Upper lobe of left lung (tissue), 6 donors: ENCODE measurements around the gene ADCY2. TPM values are rescaled to one million over a fixed set of nuclear protein-coding genes. Genes with fewer than 3 reads are reported as not detected.

Experiments used
- ATAC-seq, 2 donors: fragments of 200-7000 bp; cut with Tn5 transposase; one replicate each; pipeline ENCODE4 v1.9.1; 2022; ENCODE audit warnings: mild to moderate bottlenecking in 2 of 2, moderate library complexity in 2 of 2; ENCODE audit not compliant: low FRiP score in 2 of 2
- DNase-seq, 2 donors: peaks; one replicate each; pipeline ENCODE4 v3.0.0-alpha.2; 2019 to 2020
- H3K27ac ChIP-seq, 4 donors: fragments of 200-600 bp; sonication (generic); one replicate each; pipeline ENCODE4 v1.5.1; 2016 to 2019
- H3K27me3 ChIP-seq, 4 donors: fragments of 200-600 bp; sonication (generic); one replicate each; pipeline ENCODE4 v1.5.1; 2017 to 2019
- H3K36me3 ChIP-seq, 4 donors: fragments of 200-600 bp; sonication (generic); one replicate each; pipeline ENCODE4 v1.5.1; 2016 to 2019
- H3K4me1 ChIP-seq, 4 donors: fragments of 200-600 bp; sonication (generic); one replicate each; pipeline ENCODE4 v1.5.1; 2018 to 2019
- H3K4me3 ChIP-seq, 4 donors: fragments of 200-600 bp; sonication (generic); one replicate each; pipeline ENCODE4 v1.5.1; 2017 to 2019; ENCODE audit warnings: mild to moderate bottlenecking in 2 of 4, moderate library complexity in 1 of 4
- H3K9me3 ChIP-seq, 4 donors: fragments of 200-600 bp; sonication (generic); one replicate each; pipeline ENCODE4 v1.5.1; 2018 to 2019
- EP300 ChIP-seq, 4 donors: sonication (generic); formaldehyde crosslinking; IDR thresholded peaks; one replicate each; pipeline ENCODE4 v1.5.1; 2017; ENCODE audit warnings: antibody characterized with exemption in 4 of 4, control low read depth in 2 of 4
- POLR2A ChIP-seq, 4 donors: fragments of 450-650 bp; IDR thresholded peaks; one replicate each; pipeline ENCODE4 v1.5.1; 2016 to 2017; ENCODE audit warnings: antibody characterized with exemption in 4 of 4, mild to moderate bottlenecking in 2 of 4
- POLR2AphosphoS5 ChIP-seq, 2 donors: sonication (generic); formaldehyde crosslinking; IDR thresholded peaks; one replicate each; pipeline ENCODE4 v1.5.1; 2017; ENCODE audit warnings: antibody characterized with exemption in 2 of 2
- WGBS, 2 donors: methylation state at CpG; one replicate each; pipeline ENCODE4 v1.1.5; 2017 to 2018; 5-methylcytosine and 5-hydroxymethylcytosine counted together
- total RNA-seq, 6 donors: library from RNA; depleted of rRNA in 4 of 6; stranded (reverse); fragments of >200 nt in 4 of 6; gene quantifications; one replicate each; pipeline versions ENCODE4 v1.1.0 to v1.2.1, GENCODE V29; 2016 to 2021
- TF ChIP-seq, protein P1 (sequence below), 6 experiments: fragments of 450-650 bp in 4 of 6; fragments of 200-600 bp in 2 of 6; sonication (generic) in 2 of 6; IDR thresholded peaks; one replicate each; pipeline ENCODE4 v1.5.1; 2016 to 2019; ENCODE audit warnings: antibody characterized with exemption in 6 of 6
- donor health status: DM: no; HTN: no; CAD: no; lungs with moderate emphysema.
- donor health status: DM: no; HTN: yes; CAD: no; lungs with severe emphysema.

The ADCY2 gene
- total RNA-seq, 6 donors from 2014 or later, result 0.20 to 2.4 (median 0.46) TPM; not detected in 1

DNA sequence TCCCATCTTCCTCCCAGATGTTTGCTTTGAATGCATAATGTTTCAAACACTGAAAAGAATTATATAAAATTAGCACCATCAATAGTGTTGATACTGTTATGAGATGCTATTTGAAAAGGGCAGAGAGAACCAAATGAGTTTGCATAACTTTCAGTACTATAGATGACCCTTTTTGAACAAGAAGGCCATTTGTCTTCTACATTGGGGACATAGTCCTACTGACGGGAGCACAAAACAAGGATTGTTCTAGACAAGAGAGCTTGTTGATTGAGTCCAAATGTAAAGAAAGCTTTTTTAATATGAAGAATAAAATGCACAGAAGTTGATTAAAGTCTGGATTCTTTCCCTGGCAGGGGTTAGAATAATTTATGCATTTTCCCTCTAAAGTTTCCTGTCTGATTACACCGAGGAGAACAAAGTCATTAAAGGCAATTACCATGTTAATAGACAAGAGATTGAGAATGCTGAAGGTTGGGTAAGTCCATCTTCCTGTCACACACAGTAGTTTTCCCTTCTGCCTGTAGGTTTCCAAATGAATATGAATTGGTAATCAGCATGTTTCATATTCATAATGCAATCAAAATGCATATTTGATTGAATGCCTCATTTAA, 32.8 kb upstream of the ADCY2 start:
- ATAC-seq (no peak), DNase-seq (no peak)
- no peaks in the 10 kb centered on the region for H3K9me3 ChIP-seq
- H3K36me3 ChIP-seq, result no peaks in the 10 kb centered on the region
- TF ChIP-seq, protein P1, sequence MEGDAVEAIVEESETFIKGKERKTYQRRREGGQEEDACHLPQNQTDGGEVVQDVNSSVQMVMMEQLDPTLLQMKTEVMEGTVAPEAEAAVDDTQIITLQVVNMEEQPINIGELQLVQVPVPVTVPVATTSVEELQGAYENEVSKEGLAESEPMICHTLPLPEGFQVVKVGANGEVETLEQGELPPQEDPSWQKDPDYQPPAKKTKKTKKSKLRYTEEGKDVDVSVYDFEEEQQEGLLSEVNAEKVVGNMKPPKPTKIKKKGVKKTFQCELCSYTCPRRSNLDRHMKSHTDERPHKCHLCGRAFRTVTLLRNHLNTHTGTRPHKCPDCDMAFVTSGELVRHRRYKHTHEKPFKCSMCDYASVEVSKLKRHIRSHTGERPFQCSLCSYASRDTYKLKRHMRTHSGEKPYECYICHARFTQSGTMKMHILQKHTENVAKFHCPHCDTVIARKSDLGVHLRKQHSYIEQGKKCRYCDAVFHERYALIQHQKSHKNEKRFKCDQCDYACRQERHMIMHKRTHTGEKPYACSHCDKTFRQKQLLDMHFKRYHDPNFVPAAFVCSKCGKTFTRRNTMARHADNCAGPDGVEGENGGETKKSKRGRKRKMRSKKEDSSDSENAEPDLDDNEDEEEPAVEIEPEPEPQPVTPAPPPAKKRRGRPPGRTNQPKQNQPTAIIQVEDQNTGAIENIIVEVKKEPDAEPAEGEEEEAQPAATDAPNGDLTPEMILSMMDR (IDR thresholded peaks at IDR 0.05), result no peak
- no peak for TF ChIP-seq POLR2A (IDR thresholded peaks at IDR 0.05)
- TF ChIP-seq POLR2AphosphoS5 (IDR thresholded peaks at IDR 0.05), result no peak
- H3K27me3 ChIP-seq, result no peaks in the 10 kb centered on the region
- no peaks in the 10 kb centered on the region for H3K4me1 ChIP-seq
- 58 to 59% methylated on average over 2 of the region's 2 CpGs for WGBS, 2 donors
- H3K27ac ChIP-seq, result no peak overlapping the region
- no peak overlapping the region for H3K4me3 ChIP-seq

DNA sequence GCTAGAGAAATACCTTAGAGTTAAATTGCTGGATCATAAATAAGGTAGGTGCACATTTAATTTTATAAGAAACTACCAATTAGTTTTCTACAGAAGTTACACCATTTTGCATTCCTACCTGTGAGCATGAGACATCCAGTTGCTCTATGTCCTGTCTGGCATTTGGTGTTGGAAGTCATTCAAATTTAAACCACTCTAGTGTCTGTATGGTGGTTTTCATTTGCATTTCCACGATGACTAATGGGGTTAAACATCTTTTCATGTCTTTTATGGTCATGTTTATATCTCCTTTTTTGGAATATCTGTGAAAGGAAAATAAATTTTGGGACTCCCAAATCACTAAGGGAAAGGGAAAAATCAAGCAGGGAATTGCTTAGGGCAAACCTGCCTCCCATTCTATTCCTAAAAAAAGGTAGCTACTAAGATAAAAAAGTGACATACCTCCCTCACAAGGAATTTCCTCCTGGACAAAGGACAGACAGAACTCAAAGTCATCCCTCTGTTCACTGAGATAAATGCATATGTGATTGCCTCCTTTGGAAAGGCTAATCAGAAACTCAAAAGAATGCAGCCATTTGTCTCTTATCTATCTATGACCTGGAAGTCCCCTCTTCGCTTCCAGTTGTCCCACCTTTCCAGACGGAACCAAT, 31.6 kb upstream of the ADCY2 start:
- no peaks in the 10 kb centered on the region for H3K36me3 ChIP-seq
- WGBS, 2 donors, result 59 to 67% methylated on average over 3 of the region's 3 CpGs
- no peak for ATAC-seq
- H3K4me3 ChIP-seq, result no peak overlapping the region
- TF ChIP-seq, protein P1 (IDR thresholded peaks at IDR 0.05), result no peak
- no peak for TF ChIP-seq POLR2A (IDR thresholded peaks at IDR 0.05)
- TF ChIP-seq POLR2AphosphoS5 (IDR thresholded peaks at IDR 0.05), result no peak
- TF ChIP-seq EP300 (IDR thresholded peaks at IDR 0.05), result no peak
- H3K9me3 ChIP-seq, result no peaks in the 10 kb centered on the region
- H3K27ac ChIP-seq, result no peak overlapping the region
- no peaks in the 10 kb centered on the region for H3K4me1 ChIP-seq
- no peak for DNase-seq
- H3K27me3 ChIP-seq, result no peaks in the 10 kb centered on the region

GRCh38 chr5:7367780-7368179, 28.2 kb upstream of the ADCY2 start:
- Histone ChIP-seq H3K4me3 (no peak overlapping the region), H3K4me1 (no peaks in the 10 kb centered on the region), H3K9me3 (no peaks in the 10 kb centered on the region), H3K27me3 (no peaks in the 10 kb centered on the region), H3K36me3 (no peaks in the 10 kb centered on the region), H3K27ac (no peak overlapping the region)
- 71% methylated on average over 4 of the region's 4 CpGs for WGBS, 2 donors
- ATAC-seq (no peak), DNase-seq (no peak)
- no peak for TF ChIP-seq POLR2AphosphoS5 (IDR thresholded peaks at IDR 0.05)
- TF ChIP-seq, protein P1 (IDR thresholded peaks at IDR 0.05), result no peak
- TF ChIP-seq POLR2A (IDR thresholded peaks at IDR 0.05), result no peak
- TF ChIP-seq EP300 (IDR thresholded peaks at IDR 0.05), result no peak

DNA sequence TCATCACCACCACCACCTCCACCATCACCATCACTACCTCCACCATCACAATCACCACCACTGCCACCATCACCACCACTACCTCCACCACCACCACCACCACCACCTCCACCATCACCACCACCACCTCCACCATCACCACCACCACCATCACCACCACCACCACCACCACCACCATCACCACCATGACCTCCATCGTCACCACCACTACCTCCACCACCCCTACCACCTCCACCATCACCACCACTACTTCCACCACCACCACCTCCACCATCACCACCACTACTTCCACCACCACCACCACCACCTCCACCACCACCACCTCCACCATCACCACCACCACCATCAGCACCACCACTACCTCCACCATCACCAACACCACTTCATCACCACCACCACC, 23.5 kb upstream of the ADCY2 start:
- H3K27ac ChIP-seq, result no peak overlapping the region
- H3K27me3 ChIP-seq, result no peaks in the 10 kb centered on the region
- H3K9me3 ChIP-seq, result no peaks in the 10 kb centered on the region
- no peak overlapping the region for H3K4me3 ChIP-seq
- WGBS, 2 donors, result 82% methylated on average over 1 of the region's 1 CpG; no CpG with 5 or more reads in 1 of the 2 donors
- no peaks in the 10 kb centered on the region for H3K36me3 ChIP-seq
- no peak for DNase-seq
- ATAC-seq, result no peak
- H3K4me1 ChIP-seq, result no peaks in the 10 kb centered on the region
- TF ChIP-seq, protein P1 (IDR thresholded peaks at IDR 0.05), result no peak
- TF ChIP-seq POLR2A (IDR thresholded peaks at IDR 0.05) (no peak), POLR2AphosphoS5 (IDR thresholded peaks at IDR 0.05) (no peak), EP300 (IDR thresholded peaks at IDR 0.05) (no peak)

DNA sequence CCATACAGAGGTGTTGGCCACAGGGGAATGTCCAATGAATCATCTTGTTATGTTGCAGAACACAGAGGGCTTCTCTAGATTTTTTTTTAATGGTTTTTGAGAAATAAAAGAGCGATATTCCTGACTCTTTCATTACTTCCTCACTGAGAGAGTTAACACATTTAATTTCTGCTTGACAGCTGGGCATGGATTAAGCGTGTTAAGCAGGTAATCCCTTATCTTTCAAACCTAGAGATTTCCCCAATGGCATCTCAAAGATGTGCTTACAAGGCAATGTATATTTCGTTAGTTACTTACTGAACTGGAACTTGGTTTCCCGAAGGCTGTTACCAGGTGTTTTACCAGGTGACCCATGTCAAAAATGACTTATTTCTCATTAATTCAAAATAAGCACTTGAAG, 21.8 kb upstream of the ADCY2 start:
- no peaks in the 10 kb centered on the region for H3K27me3 ChIP-seq
- DNase-seq (no peak), ATAC-seq (no peak)
- no peaks in the 10 kb centered on the region for H3K9me3 ChIP-seq
- WGBS, 2 donors, result 79 to 82% methylated on average over 4 of the region's 4 CpGs
- no peaks in the 10 kb centered on the region for H3K36me3 ChIP-seq
- H3K4me3 ChIP-seq, result no peak overlapping the region
- TF ChIP-seq POLR2AphosphoS5 (IDR thresholded peaks at IDR 0.05), result no peak
- no peak for TF ChIP-seq POLR2A (IDR thresholded peaks at IDR 0.05)
- TF ChIP-seq, protein P1 (IDR thresholded peaks at IDR 0.05), result no peak
- no peak for TF ChIP-seq EP300 (IDR thresholded peaks at IDR 0.05)
- H3K27ac ChIP-seq, result no peak overlapping the region
- H3K4me1 ChIP-seq, result peaks cover 0 to 5% (median 0%) of the 10 kb centered on the region in 4 donors
